HG03060 (cell line): Measurements from ENCODE around the gene VAV1.
"Not testable (repeated sequence)": the region's sequence is repeated elsewhere in the genome, so short reads cannot be mapped to it uniquely, and the experiment has no call there.

ENCODE experiments used
- ATAC-seq: cut with Tn5 transposase; IDR thresholded peaks from one replicate; pipeline ENCODE4 v1.9.1; 2021; ENCODE audit warnings: low read depth, moderate number of reproducible peaks; ENCODE audit not compliant: unreplicated experiment

VAV1 gene

GRCh38 chr19:6736917-6737283 is 35.6 kb upstream of the VAV1 start:
- ATAC-seq = no peak

GRCh38 chr19:6737284-6737872 is 35.1 kb upstream of the VAV1 start, which contains the start of gene GPR108:
TSS of gene GPR108 (minus strand) at chr19:6737580. CDS start at chr19:6737576, 4 bp downstream.
- peak; percentile 65 for ATAC-seq

GRCh38 chr19:6737873-6738786 is 34.4 kb upstream of the VAV1 start:
- ATAC-seq = no peak

GRCh38 chr19:6738787-6739389 is 33.6 kb upstream of the VAV1 start:
- ATAC-seq = no peak

GRCh38 chr19:6739390-6739882 is 33.1 kb upstream of the VAV1 start, which contains the start of gene TRIP10:
TSS of gene TRIP10 (plus strand) at chr19:6739680. CDS start at chr19:6739762, 82 bp downstream.
- no peak for ATAC-seq

- no peak for ATAC-seq
Measured at GRCh38 chr19:6739883-6740588, 32.5 kb upstream of the VAV1 start.

- ATAC-seq = no peak
Measured at GRCh38 chr19:6740589-6741343, 31.7 kb upstream of the VAV1 start.

- ATAC-seq = no peak
Measured at GRCh38 chr19:6743066-6743465, 29.4 kb upstream of the VAV1 start.

GRCh38 chr19:6743714-6744380 is 28.7 kb upstream of the VAV1 start:
- ATAC-seq = no peak

- no peak for ATAC-seq
Measured at GRCh38 chr19:6744381-6745301, 27.9 kb upstream of the VAV1 start.

- ATAC-seq = no peak
Measured at GRCh38 chr19:6745965-6746364, 26.5 kb upstream of the VAV1 start.

- not testable (repeated sequence) for ATAC-seq
Measured at GRCh38 chr19:6748543-6748942, 24.0 kb upstream of the VAV1 start.

GRCh38 chr19:6750062-6750461 is 22.4 kb upstream of the VAV1 start:
- ATAC-seq = no peak

GRCh38 chr19:6751189-6751588 is 21.3 kb upstream of the VAV1 start:
- no peak for ATAC-seq

- no peak for ATAC-seq
Measured at GRCh38 chr19:6752256-6753177, 20.0 kb upstream of the VAV1 start.

GRCh38 chr19:6753178-6754031 is 19.1 kb upstream of the VAV1 start:
- no peak for ATAC-seq
